ENCODE results near the gene SCTR. TPM values are rescaled to one million over a fixed set of nuclear protein-coding genes. Genes with fewer than 3 reads are reported as not detected.

SCTR gene
- total RNA-seq, 4 donors from 2014 or later: not detected

- TF ChIP-seq POLR2A (IDR thresholded peaks at IDR 0.05): no peak
- TF ChIP-seq, protein P1, sequence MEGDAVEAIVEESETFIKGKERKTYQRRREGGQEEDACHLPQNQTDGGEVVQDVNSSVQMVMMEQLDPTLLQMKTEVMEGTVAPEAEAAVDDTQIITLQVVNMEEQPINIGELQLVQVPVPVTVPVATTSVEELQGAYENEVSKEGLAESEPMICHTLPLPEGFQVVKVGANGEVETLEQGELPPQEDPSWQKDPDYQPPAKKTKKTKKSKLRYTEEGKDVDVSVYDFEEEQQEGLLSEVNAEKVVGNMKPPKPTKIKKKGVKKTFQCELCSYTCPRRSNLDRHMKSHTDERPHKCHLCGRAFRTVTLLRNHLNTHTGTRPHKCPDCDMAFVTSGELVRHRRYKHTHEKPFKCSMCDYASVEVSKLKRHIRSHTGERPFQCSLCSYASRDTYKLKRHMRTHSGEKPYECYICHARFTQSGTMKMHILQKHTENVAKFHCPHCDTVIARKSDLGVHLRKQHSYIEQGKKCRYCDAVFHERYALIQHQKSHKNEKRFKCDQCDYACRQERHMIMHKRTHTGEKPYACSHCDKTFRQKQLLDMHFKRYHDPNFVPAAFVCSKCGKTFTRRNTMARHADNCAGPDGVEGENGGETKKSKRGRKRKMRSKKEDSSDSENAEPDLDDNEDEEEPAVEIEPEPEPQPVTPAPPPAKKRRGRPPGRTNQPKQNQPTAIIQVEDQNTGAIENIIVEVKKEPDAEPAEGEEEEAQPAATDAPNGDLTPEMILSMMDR (IDR thresholded peaks at IDR 0.05): no peak
- Histone ChIP-seq H3K36me3 (no peaks in the 10 kb centered on the region), H3K27ac (no peak overlapping the region), H3K4me1 (peaks cover 0 to 5% (median 0%) of the 10 kb centered on the region in 3 donors), H3K27me3 (peaks cover 0 to 15% (median 0%) of the 10 kb centered on the region in 4 donors), H3K4me3 (no peak overlapping the region), H3K9me3 (no peaks in the 10 kb centered on the region)
- intact Hi-C loops (cut with DNase I): no loop called here
- 85 to 86% methylated on average over 5 of the region's 5 CpGs for WGBS, 2 donors
- no peak for DNase-seq
Observed at GRCh38 chr2:119480184-119480583, 44.1 kb downstream of the SCTR start.

DNA sequence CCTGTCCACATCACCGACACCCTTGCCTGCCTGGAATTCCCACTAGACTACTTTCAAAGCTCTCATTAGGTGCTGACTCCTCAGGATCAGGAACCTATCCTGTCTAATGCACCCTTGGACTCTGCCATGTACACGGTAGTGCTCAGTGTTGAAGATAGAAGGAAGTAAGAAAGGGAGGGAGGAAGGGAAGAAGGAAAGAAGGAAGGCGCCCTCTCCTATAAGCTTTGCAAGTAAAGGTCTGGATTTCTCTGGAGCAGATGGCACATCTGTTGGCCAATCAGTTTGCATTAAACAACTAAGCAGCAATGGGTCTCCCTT is 45.3 kb downstream of the SCTR start:
- TF ChIP-seq, protein P1 (IDR thresholded peaks at IDR 0.05): no peak
- TF ChIP-seq POLR2A (IDR thresholded peaks at IDR 0.05): no peak
- Histone ChIP-seq H3K27ac (no peak overlapping the region), H3K36me3 (no peaks in the 10 kb centered on the region), H3K4me1 (peaks cover 0 to 5% (median 0%) of the 10 kb centered on the region in 3 donors), H3K27me3 (peaks cover 0 to 15% (median 0%) of the 10 kb centered on the region in 4 donors), H3K9me3 (no peaks in the 10 kb centered on the region), H3K4me3 (no peak overlapping the region)
- DNase-seq: no peak
- whole genome bisulfite sequencing, 2 donors: 86 to 93% methylated on average over 1 to 3 of the region's 3 CpGs
- intact Hi-C loops (cut with DNase I): loop anchor here (10.0 kb wide), 1 partner anchor 594 kb away; no protein-coding TSS in a partner anchor

DNA sequence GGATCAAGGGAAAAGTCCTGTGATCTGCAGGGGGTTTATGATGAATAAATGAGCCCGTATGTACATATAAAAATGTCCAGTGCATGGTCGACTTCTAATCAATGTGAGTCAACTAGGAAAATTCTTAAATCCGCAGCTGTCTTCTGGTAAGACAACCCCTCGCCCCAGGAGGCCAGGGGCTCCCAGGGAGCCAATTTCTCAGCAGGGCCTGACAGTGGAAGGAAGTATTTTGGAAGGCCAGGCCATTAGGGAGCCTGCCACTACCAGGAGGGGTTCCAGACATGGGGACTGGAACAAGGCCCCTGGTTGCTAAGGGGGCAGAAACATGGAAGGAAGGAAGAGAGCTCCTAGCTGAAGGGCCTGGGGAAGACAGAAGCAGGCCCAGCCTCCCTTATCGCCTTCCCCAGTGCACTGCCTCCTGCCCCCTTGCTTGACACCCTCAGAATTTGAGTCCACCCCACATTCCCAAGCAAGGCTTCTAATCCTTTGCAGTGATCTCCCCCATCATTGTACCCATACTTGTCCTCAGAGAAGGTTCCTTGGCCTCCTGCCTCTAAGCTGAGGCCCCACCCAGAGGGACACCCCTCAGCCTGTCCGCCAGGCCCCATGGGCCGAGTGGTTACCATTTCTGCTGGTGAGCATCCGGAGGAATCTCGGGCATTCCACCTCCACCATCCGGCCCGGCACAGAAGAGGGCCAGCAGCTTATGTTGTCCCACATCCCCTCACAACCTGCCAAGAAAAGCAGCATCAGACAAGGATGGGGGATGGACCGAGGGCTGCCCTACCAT is 45.9 kb downstream of the SCTR start:
- H3K27ac ChIP-seq: no peak overlapping the region
- no peak for DNase-seq
- H3K4me3 ChIP-seq: no peak overlapping the region
- H3K9me3 ChIP-seq: no peaks in the 10 kb centered on the region
- peaks cover 0 to 15% (median 0%) of the 10 kb centered on the region in 4 donors for H3K27me3 ChIP-seq
- 75 to 79% methylated on average over 5 to 9 of the region's 12 CpGs for WGBS, 2 donors
- TF ChIP-seq, protein P1 (IDR thresholded peaks at IDR 0.05): no peak
- no peak for TF ChIP-seq POLR2A (IDR thresholded peaks at IDR 0.05)
- intact Hi-C loops (cut with DNase I): loop anchor here (10.0 kb wide), 1 partner anchor 594 kb away; no protein-coding TSS in a partner anchor
- peaks cover 0 to 5% (median 0%) of the 10 kb centered on the region in 3 donors for H3K4me1 ChIP-seq
- H3K36me3 ChIP-seq: no peaks in the 10 kb centered on the region

- H3K36me3 ChIP-seq: no peaks in the 10 kb centered on the region
- intact Hi-C loops (cut with DNase I): loop anchor here (2.0 to 10.0 kb wide), 2 partner anchors 70 to 592 kb away; no protein-coding TSS in a partner anchor
- DNase-seq: no peak
Observed at GRCh38 chr2:119477113-119477505, 47.2 kb downstream of the SCTR start.

More at GRCh38 chr2:119477113-119477505, 47.2 kb downstream of the SCTR start:
- H3K27ac ChIP-seq: no peak overlapping the region
- 68 to 70% methylated on average over 8 to 9 of the region's 9 CpGs for WGBS, 2 donors
- H3K4me3 ChIP-seq: no peak overlapping the region
- peaks cover 0 to 5% (median 0%) of the 10 kb centered on the region in 3 donors for H3K4me1 ChIP-seq
- H3K9me3 ChIP-seq: no peaks in the 10 kb centered on the region
- H3K27me3 ChIP-seq: peaks cover 0 to 15% (median 0%) of the 10 kb centered on the region in 4 donors
- TF ChIP-seq, protein P1 (IDR thresholded peaks at IDR 0.05): no peak
- no peak for TF ChIP-seq POLR2A (IDR thresholded peaks at IDR 0.05)
